ENCODE measurements around the gene RSKR.
"Not testable (repeated sequence)": the region's sequence is repeated elsewhere in the genome, so short reads cannot be mapped to it uniquely, and the experiment has no call there.

The RSKR gene

DNA sequence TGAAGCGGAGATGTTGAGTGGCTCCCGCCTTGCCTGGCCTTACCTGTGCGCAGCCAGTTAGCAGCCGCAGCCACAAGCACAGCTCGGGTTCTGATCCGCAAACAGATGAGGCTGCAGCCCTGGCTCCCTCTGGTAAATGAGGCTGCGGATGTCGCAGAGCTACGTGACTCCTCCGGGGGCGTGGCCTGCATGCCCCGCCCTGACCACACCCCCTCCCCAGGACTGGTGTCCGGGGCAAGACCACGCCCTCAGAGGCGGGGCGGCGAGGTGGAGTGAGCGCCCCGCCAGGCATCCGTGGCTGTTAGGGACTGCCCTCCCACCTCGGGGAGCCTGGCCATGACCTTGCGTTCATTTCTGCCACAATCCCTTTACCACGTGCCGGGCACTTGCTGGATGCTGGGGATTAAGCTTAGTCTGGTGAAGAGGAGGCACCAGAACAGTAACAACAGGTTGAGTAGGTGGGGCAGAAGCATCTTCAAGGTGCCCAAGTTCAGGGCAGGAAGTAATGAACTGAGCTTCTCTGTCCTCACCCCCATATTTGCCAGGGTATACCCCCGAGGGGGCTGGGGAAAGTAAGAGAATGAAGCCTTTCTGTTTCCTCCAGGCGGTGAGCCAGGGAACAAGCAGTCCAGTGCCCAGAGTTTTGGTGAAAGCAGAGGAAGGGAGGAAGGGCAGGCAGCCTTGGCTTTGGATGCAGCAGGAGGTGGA, 37.1 kb downstream of the RSKR start, which contains the start of gene ALDOC:
TSS of gene ALDOC (minus strand) at position 138 of the 708 bp plus-strand sequence. CDS start 1,363 bp downstream, outside the sequence.
- peak; percentile 74 for DNase-seq

DNA sequence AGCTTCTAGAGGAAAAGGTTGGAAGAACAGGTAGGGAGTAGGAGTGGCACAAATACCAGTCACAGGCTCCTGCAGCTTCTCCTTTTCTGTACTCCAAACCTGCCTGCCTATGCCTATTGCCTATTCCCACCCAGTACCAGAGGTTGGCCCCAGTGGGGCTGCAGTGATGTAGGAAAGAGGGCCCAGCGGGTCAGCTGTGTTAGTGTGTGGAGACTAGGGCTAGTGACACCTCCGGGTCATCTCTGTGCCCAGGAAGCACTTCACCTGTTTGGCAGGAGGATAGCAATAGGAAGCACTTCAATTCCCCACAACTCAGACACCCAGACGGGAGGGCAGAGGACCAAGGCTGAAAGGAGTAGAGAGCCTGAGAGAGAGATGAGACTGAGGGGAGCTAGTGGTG, 38.0 kb downstream of the RSKR start:
- DNase-seq = not testable (repeated sequence)

GRCh38 chr17:28575126-28575795, 38.7 kb downstream of the RSKR start:
- DNase-seq = no peak

GRCh38 chr17:28574526-28574925, 39.5 kb downstream of the RSKR start:
- DNase-seq = no peak

DNA sequence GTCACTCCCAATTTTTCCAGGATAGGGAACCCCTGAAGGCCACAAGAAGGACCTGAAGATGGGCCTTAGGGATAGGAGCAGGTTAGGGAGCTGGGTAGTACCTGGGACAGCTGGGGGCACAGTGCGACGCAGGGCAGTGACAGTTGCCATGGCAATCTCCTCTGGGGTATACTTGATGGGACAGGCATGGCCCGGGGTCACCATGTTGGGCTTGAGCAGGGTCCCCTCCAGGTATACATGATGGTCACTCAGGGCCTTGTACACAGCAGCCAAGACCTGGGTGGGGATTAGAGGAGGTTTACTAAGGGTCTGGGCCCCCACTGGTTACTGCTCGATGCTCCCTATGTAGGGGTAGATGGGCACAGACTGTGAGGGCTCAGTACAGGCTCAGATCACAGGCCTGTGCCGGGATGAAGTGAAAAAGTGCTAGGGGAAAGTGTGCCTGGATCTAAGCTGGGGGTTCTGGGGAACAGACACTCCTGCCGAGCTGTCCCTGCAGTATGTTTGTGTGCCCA, 40.0 kb downstream of the RSKR start:
- no peak for DNase-seq

- DNase-seq = no peak
Observed at GRCh38 chr17:28573521-28573920, 40.5 kb downstream of the RSKR start.

DNA sequence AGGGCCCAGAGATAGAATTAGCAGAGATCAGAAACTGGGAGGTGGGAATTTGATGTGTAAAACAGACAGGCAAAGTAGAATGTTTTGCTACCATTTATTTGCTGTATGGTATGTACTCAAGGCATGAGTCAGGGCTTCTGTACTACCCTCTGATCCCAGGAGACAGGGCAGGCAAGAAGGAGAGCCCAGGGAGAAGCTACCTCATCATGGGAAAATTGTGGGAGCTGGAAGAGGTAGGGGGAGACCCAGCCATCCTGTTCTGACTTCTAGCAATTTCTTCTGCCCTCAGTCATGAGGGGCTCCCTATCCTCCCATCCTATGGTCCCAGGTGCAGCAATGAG, 41.0 kb downstream of the RSKR start:
- DNase-seq = no peak

DNA sequence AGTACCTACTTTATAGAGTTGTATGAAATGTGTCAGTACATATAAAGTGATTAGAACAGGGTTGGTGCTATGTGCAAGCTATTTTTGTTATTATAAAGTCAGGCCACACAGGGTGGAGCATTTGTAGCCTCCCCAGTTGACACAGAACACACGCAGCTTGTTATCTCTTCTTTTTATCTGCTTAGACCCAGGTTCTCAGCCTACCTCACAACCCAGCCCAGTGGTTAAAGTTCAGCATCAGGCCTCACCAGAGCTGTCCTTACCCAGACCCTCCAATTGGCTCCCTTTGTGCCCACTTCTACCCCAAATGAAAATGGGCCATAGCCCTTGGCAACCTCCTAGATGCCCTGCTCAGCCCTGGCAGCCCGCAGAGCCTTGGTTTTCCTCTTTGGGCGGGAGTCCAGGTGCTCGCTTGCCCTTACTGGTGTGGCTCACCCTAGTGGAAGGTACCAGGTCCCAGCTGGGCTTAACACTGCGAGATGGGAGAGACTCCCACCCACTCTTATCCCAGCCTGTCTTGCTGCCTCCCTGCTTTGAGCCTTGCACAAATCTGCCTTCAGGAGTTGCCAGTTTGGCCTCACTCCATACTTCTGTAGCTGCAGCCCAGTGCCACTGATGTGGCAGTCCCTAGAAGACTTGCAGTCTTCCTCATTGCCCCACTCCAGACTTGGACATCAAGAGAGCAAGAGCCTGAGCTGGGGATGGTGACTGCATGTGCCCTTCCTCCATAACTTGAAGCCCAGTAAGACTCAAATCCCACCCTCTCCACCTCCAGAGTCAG, 41.5 kb downstream of the RSKR start:
- DNase-seq = no peak

GRCh38 chr17:28571361-28572122, 42.4 kb downstream of the RSKR start, which contains the start of gene PIGS:
Gene PIGS, minus strand, starts transcription at chr17:28571524. Its CDS starts 28 bp downstream, at chr17:28571496.
- peak; percentile 86 for DNase-seq

DNA sequence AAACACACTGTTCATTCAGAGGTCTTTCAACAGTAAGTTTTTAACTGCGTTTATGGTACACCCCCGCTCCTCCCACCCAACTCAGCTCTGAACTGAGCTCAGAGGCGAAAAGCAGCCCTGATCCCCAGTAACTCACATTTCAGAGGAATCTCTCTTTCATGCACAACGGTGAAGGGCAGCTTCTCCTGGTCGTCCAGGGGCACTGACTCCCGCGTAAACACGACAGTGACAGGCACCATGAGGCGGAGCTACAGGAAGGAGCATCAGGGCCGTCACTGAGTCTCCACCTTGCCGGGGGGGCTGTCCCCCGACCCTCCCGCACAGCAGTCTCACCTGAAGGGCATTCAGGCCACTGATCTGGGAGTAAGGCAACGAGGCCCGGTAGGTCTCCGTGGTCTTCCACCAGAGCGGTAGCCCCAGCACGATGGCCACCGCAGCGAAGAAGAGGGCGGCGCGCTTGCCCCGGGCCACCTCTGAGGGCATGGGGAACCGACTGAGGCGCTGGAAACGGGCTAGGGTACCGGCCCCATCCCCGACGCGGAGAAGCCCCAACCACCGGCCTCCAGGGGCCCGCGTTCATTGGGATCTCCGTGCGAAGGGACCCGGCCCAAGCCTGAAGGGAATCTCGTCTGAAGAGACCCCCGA, 43.1 kb downstream of the RSKR start:
- peak; percentile 26 for DNase-seq

DNA sequence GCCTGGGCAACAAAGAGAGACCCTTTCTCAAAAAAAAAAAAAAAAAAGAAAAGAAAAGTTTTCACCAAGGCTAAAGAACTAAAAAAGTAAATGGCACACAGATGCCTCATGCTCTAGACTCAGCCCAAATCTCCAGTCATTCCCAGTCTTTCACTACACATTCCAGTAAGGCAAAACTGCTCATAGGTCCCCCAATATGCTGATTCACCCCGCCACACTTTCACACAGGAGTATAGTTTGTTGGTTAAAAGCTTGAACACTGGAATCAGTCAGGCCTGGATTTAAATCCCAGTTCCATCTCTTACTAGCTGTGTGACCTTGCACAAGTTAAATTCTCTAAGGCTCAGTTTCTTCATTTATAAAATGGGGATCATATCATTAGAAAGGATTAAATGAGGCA, 44.5 kb downstream of the RSKR start:
- no peak for DNase-seq

- DNase-seq = no peak
Observed at GRCh38 chr17:28567604-28568003, 46.4 kb downstream of the RSKR start.

- no peak for DNase-seq
Observed at GRCh38 chr17:28563475-28563874, 50.5 kb downstream of the RSKR start.

Measured in NCI-H1092 (cell line).